ENCODE data around the gene ITGAL.

ITGAL gene

DNA sequence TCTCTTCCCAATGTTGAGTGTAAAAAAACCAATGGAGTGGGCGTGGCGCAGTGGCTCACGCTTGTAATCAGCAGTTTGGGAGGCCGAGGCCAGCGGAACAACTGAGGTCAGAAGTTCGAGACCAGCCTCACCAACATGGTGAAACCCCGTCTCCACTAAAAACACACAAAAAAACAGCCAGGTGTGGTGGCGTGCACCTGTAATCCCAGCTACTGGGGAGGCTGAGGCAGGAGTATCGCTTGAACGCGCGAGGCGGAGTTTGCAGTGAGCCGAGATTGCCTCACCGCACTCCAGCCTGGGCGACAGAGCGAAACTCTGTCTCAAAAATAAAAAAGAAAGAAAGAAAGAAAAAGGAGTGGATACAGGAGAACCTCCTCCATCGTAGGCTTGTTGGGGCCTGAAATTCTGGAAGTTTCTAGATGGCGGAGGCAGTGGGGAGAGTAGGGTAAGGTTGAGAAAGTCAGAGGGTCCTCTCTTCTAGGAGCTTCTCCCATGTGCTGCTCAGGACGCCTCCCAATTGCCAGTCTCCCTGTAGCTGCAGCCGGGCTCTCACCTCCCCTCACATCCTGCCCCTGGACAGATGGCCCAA is 86.3 kb downstream of the ITGAL start:
- intact Hi-C loops (cut with micrococcal nuclease), result no loop called here
- peaks cover 61% of the 10 kb centered on the region for H3K4me1 Mint-ChIP-seq (ENCODE audit: low read depth)
- no peaks in the 10 kb centered on the region for H3K9me3 Mint-ChIP-seq
- H3K4me3 Mint-ChIP-seq, result peak overlapping the region; percentile 92
- no peaks in the 10 kb centered on the region for H3K27me3 Mint-ChIP-seq
- H3K36me3 Mint-ChIP-seq (ENCODE audit: low read depth), result peaks cover 41% of the 10 kb centered on the region
- peak overlapping the region; percentile 99 for H3K27ac Mint-ChIP-seq

DNA sequence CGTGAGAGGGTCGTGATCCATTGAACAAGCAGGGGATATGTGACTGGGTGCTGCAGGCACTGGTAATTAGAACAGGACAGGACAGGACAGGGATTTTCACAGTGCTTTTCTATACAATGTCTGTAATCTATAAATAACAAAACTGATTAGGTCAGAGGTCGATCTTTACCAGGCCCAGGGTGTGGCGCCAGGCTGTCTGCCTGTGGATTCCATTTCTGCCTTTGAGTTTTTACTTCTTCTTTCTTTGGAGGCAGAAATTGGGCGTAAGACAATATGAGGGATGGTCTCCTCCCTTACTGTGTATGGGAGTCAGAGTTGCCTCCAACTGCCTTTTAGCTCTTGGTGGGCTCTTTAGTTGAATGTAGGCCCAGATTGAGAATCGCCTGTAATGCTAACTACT is 87.1 kb downstream of the ITGAL start:
- peaks cover 60% of the 10 kb centered on the region for H3K4me1 Mint-ChIP-seq (ENCODE audit: low read depth)
- intact Hi-C loops (cut with micrococcal nuclease), result no loop called here
- peaks cover 33% of the 10 kb centered on the region for H3K36me3 Mint-ChIP-seq (ENCODE audit: low read depth)
- H3K4me3 Mint-ChIP-seq, result peak overlapping the region; percentile 2
- H3K27me3 Mint-ChIP-seq, result no peaks in the 10 kb centered on the region
- peak overlapping the region; percentile 99 for H3K27ac Mint-ChIP-seq
- no peaks in the 10 kb centered on the region for H3K9me3 Mint-ChIP-seq

DNA sequence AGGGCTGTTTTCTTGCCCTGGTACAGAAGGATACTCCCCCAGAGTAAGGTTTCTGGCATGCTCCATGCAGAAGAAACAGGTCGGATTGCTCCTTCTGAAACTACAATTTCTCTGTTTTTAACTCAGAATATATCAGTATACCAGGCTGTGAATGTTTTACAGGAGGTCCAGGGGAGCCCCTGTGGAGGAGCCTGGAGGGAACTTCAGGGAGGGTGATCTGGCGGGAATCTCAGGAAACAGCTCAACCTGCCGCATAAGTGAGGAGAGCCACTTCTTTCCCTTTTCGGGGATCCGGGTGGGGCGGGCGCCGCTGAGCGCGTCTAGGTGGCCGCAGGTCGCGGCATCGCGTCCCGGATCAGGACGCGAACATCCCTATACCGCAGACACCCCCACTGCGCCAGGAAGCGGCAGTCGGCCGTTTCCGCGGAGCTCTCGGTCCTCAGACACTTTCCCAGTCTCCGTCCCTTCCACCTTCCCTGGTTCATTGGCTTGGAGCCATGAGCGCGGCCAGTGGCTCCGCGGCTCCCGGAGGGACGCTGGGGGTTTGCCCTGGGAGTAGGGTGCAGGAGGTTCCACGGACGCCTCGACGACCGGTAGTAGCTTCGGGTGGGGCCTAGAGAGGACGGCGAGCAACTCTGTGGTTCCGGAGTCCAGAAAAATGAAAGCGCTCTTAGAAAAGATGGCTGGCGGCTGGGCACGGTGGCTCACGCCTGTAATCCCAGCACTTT is 88.7 kb downstream of the ITGAL start:
- peak overlapping the region; percentile 99 for H3K27ac Mint-ChIP-seq
- peak overlapping the region; percentile 88 for H3K4me3 Mint-ChIP-seq
- no peaks in the 10 kb centered on the region for H3K9me3 Mint-ChIP-seq
- intact Hi-C loops (cut with micrococcal nuclease), result no loop called here
- peaks cover 3% of the 10 kb centered on the region for H3K27me3 Mint-ChIP-seq
- H3K4me1 Mint-ChIP-seq (ENCODE audit: low read depth), result peaks cover 55% of the 10 kb centered on the region
- H3K36me3 Mint-ChIP-seq (ENCODE audit: low read depth), result peaks cover 18% of the 10 kb centered on the region

DNA sequence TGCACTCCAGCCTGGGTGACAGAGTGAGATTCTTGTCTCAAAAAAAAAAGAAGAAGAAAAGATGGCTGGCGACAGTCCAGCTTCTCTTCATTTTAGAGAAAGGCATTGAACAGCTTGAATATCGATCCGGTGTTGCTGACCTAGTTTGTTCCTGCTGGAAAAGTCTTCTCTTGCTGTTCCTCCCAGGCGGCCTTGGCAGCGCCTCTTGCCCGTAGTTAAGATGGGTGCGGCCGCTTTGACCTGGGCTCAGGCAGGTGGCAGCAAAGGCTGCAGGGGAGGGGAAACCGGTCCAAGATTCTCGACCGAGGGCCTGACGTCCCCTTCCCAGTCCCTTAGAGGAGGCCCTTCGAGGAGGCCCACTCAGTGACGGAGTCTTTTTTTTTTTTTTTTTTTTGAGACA is 89.5 kb downstream of the ITGAL start:
- no peaks in the 10 kb centered on the region for H3K9me3 Mint-ChIP-seq
- peaks cover 57% of the 10 kb centered on the region for H3K4me1 Mint-ChIP-seq (ENCODE audit: low read depth)
- intact Hi-C loops (cut with micrococcal nuclease), result no loop called here
- peak overlapping the region; percentile 99 for H3K27ac Mint-ChIP-seq
- H3K27me3 Mint-ChIP-seq, result peaks cover 8% of the 10 kb centered on the region
- H3K36me3 Mint-ChIP-seq (ENCODE audit: low read depth), result peaks cover 13% of the 10 kb centered on the region
- peak overlapping the region; percentile 88 for H3K4me3 Mint-ChIP-seq

DNA sequence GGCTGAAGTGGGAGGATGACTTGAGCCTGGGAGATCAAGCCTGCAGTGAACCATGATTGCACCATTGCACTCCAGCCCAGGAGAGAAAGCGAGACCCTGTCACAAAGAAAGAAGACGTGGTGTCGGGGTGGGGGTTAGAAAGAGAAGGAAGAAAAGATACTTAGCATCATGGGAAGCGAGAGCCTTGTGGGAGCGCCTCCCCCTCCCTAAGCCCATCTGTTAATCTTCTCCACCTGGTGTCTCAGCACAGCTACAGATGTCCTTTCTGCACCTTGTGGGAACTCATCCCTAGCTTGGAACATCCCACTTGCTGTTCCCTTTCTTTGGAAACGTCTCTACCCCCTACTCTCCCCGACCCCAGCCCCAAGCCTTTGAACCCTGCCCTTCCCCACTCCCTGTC is 93.0 kb downstream of the ITGAL start:
- intact Hi-C loops (cut with micrococcal nuclease), result no loop called here
- peaks cover 5% of the 10 kb centered on the region for H3K36me3 Mint-ChIP-seq (ENCODE audit: low read depth)
- peaks cover 8% of the 10 kb centered on the region for H3K27me3 Mint-ChIP-seq
- H3K4me3 Mint-ChIP-seq, result no peak overlapping the region
- no peaks in the 10 kb centered on the region for H3K9me3 Mint-ChIP-seq
- peaks cover 53% of the 10 kb centered on the region for H3K4me1 Mint-ChIP-seq (ENCODE audit: low read depth)
- H3K27ac Mint-ChIP-seq, result no peak overlapping the region

DNA sequence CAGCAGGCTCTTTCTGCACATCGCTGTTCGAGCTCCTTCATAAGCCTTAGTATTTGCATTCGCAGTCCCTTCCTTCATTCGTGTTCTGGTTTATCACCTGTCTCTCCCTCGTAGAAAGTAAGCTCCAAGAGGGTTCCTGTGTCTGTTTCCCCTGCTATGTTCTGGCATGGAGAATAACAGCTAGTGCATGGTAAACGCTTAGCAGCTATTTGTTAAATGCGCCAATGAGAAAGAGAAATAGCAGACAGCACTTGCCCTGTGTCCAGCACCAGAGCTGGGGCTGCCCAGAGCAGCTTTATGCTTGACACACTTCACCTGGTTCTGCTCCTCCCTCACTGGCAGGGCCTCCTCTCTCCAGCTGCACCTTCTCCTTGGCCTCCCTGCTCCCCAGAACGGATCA is 93.4 kb downstream of the ITGAL start:
- Mint-ChIP-seq H3K27ac (peak overlapping the region; percentile 23), H3K9me3 (no peaks in the 10 kb centered on the region), H3K4me1 (ENCODE audit: low read depth) (peaks cover 52% of the 10 kb centered on the region), H3K4me3 (no peak overlapping the region), H3K27me3 (peaks cover 8% of the 10 kb centered on the region), H3K36me3 (ENCODE audit: low read depth) (peaks cover 5% of the 10 kb centered on the region)
- intact Hi-C loops (cut with micrococcal nuclease), result no loop called here

DNA sequence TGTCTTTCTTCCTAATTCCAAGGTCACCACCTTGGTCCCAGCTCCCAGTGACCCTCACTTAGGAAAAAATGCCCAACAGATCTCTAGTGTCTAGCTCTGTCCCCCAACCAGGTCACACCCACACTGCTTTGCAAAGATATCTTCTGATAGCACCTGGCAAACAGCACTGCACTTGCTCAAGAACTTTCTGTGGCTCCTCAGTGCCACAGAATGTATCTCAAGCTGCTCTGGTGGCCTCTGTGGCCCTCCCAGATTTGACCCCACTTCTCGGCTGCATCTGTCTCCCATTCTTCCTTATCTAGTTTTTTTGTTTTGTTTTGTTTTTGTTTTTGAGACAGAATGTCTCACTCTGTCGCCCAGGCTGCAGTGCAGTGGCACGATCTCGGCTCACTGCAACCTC is 94.0 kb downstream of the ITGAL start:
- peak overlapping the region; percentile 23 for H3K27ac Mint-ChIP-seq
- H3K4me3 Mint-ChIP-seq, result no peak overlapping the region
- intact Hi-C loops (cut with micrococcal nuclease), result no loop called here

DNA sequence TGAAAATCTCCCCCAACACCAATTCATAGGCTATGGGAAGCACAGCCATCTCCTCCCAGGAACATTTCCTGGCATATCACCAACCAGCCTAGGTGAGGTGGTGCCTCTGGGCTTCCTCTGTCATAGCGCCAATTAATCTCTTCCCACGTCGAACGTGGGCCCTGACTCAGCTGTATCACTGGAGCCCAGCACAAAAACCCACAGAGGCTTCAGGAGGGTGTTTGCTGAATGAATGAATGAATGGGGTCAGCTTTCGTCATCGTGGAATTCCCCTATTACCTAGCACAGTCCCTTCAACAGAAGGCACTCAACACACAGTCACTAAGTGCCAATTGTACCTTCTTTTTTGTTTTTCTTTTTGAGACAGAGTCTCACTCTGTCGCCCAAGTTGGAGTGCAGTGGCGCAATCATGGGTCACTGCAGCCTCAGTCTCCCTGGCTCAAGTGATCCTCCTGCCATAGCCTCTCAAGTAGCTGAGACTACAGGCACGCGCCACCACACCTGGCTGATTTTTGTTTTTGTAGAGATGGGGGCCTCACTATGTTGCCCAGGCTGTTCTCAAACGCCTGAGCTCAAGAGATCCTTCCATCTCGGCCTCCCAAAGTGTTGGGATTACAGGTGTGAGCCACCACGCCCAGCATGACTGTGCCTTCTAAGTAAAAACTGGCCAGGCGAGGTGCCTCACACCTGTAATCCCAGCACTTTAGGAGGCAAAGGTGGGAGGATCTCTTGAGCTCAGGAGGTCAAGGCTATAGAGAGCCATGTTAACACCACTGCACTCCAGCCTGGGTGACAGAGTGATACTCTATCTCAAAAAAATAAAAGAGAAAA is 94.8 kb downstream of the ITGAL start:
- Mint-ChIP-seq H3K27me3 (peaks cover 8% of the 10 kb centered on the region), H3K4me1 (ENCODE audit: low read depth) (peaks cover 48% of the 10 kb centered on the region), H3K4me3 (no peak overlapping the region), H3K9me3 (no peaks in the 10 kb centered on the region), H3K27ac (peak overlapping the region; percentile 43), H3K36me3 (ENCODE audit: low read depth) (no peaks in the 10 kb centered on the region)
- intact Hi-C loops (cut with micrococcal nuclease), result no loop called here

More for the DNA sequence above, 94.0 kb downstream of the ITGAL start:
- Mint-ChIP-seq H3K4me1 (ENCODE audit: low read depth) (peaks cover 50% of the 10 kb centered on the region), H3K9me3 (no peaks in the 10 kb centered on the region), H3K36me3 (ENCODE audit: low read depth) (peaks cover 1% of the 10 kb centered on the region), H3K27me3 (peaks cover 8% of the 10 kb centered on the region)

DNA sequence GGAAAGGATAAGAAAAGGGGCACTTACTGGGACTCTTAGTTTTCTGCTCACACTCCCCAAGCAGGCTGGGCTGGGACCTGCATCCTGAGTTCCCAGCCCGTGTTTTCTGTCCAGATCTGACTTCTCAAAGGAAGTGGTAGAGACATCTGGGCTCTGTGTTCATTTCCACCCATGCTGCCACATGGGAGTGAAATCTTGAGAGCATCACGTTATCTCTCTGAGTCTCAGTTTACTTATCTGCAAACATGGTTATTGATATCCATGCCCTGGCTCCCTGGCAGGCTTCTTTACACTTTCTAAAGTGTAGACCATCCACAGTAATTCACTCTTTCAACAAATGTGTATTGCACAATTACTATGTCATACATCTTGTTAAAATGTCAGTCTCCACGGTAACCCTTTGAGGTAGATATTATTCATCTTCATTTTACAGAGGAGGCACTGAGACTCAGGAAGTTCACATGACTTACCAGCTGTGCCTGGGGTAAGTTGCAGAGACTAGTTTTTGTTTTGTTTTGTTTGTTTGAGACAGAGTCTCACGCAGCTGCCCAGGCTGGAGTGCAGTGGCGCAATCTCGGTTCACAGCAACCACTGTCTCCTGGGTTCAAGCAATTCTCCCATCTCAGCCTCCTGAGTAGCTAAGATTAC is 95.6 kb downstream of the ITGAL start:
- no peak overlapping the region for H3K4me3 Mint-ChIP-seq
- H3K36me3 Mint-ChIP-seq (ENCODE audit: low read depth), result no peaks in the 10 kb centered on the region
- H3K4me1 Mint-ChIP-seq (ENCODE audit: low read depth), result peaks cover 52% of the 10 kb centered on the region
- H3K27ac Mint-ChIP-seq, result peak overlapping the region; percentile 43
- intact Hi-C loops (cut with micrococcal nuclease), result no loop called here
- H3K27me3 Mint-ChIP-seq, result peaks cover 8% of the 10 kb centered on the region
- H3K9me3 Mint-ChIP-seq, result no peaks in the 10 kb centered on the region

DNA sequence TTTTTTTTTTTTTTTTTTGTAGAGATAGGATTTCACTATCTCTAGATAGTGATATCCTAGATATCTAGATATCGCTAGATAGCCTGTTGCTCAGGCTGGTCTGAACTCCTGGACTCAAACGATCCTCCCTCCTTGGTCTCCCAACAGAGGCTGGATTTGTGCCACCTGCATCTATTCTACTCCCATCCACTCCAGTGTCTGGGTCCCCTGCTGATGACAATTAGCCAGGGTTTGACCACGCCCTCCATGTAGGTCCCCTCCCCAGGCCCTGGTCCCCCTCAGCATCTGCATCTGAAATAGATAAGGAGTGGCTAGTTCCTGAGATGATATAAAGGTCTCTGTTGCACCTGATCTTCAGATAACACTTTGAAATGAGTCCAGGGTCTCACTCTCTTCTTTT is 96.7 kb downstream of the ITGAL start:
- Mint-ChIP-seq H3K9me3 (no peaks in the 10 kb centered on the region), H3K4me3 (no peak overlapping the region), H3K27ac (no peak overlapping the region), H3K27me3 (peaks cover 8% of the 10 kb centered on the region), H3K36me3 (ENCODE audit: low read depth) (no peaks in the 10 kb centered on the region), H3K4me1 (ENCODE audit: low read depth) (peaks cover 49% of the 10 kb centered on the region)
- intact Hi-C loops (cut with micrococcal nuclease), result no loop called here

DNA sequence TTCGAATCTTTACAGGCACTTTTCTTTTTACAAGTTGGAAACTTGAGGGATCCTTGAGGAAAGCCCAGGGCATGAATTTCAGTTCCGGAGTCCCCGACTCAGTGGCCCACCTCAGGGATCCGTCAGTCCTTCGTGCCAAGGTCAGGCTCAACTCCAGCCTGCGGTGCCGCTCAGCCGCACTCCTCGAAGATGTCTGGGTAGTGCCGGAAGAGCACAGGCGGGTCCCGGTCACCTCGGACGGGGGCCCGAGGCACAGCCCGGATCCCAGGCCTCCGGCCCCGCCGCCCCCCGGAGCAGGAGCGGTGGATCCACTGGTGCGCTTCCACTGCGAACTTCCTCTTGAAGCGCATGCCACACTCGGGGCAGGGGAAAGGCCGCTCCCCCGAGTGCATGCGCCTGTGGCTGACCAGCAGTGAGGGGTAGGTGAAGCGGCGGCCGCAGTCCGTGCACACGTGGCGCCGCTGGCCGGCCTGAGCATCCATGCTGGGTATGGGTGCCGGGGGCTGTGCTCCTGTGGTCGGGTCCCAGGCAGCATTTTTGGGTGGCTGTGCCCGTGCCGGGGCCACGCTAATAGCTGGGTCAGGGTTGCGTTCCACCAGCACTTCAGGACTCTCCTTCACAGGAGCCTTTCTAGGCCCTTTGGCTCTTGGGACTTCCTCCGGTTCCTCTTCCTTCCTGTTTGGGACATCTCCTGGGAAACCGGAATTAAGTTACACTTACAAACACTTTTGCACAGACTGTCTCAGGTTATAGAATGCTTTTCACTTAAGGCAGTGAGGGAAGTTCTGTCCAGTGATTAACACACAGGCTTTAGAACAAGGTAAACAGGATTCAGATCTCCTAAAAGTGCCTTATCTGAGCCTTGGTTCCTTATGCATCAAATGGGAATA is 97.4 kb downstream of the ITGAL start:
- H3K4me1 Mint-ChIP-seq (ENCODE audit: low read depth), result peaks cover 53% of the 10 kb centered on the region
- H3K9me3 Mint-ChIP-seq, result no peaks in the 10 kb centered on the region
- H3K27ac Mint-ChIP-seq, result no peak overlapping the region
- H3K27me3 Mint-ChIP-seq, result peaks cover 8% of the 10 kb centered on the region
- H3K36me3 Mint-ChIP-seq (ENCODE audit: low read depth), result no peaks in the 10 kb centered on the region
- H3K4me3 Mint-ChIP-seq, result no peak overlapping the region
- intact Hi-C loops (cut with micrococcal nuclease), result loop anchor here (5.0 kb wide), 1 partner anchor 43 kb away; the partner anchor contains the start of gene ZNF768

DNA sequence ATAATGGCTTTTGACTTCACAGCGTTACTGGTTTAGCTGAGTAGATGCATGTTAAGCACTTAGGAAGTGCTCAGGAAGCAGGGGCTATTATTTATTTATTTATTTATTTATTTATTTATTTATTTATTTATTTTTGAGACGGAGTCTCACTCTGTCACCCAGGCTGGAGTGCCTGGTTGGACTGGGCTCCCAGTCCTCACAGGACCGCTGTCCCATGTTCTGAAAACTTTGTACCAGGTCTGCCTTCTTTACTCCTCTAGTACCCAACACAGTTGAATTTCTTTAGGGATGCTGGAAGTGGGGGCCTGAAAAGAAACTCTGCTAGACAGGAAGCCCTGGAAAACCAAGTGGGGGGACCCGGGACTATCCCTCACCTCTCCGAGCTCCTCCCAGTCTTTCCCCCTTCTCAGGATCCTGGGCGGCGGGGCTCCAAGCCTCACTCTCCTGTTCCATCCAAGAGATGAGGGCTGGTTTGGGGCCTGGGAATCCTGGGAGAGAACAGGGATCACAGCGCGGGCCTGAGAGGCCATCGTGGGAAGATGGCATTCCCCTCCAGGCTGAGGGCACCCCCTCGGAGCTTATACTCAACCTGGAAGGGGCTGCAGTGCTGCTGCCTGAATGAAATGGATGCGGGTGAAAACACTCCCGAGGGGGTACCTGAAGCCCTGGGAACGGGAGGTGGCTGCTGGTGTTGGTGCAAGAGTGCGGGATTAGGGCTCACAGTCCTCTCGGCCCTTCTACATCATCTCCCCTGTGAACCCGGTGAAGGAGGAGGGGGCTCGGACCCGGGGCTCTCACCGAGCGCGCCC is 98.3 kb downstream of the ITGAL start:
- H3K27ac Mint-ChIP-seq, result peak overlapping the region; percentile 93
- H3K36me3 Mint-ChIP-seq (ENCODE audit: low read depth), result no peaks in the 10 kb centered on the region
- H3K27me3 Mint-ChIP-seq, result peaks cover 6% of the 10 kb centered on the region
- peak overlapping the region; percentile 88 for H3K4me3 Mint-ChIP-seq
- H3K4me1 Mint-ChIP-seq (ENCODE audit: low read depth), result peaks cover 61% of the 10 kb centered on the region
- intact Hi-C loops (cut with micrococcal nuclease), result loop anchor here (5.0 kb wide), 1 partner anchor 44 kb away; the partner anchor contains the start of gene ZNF768
- H3K9me3 Mint-ChIP-seq, result no peaks in the 10 kb centered on the region
